GM12892 (cell line): Measurements from ENCODE around the gene MAP3K9.

Experiments used
- POLR2AphosphoS5 ChIP-seq: IDR thresholded peaks from 2 replicates; pipeline ENCODE4 v1.6.1; 2011; ENCODE audit warnings: low read depth, low read length, control low read depth
- TAF1 ChIP-seq: IDR thresholded peaks from 2 replicates; pipeline ENCODE4 v1.6.1; 2011; ENCODE audit warnings: low read depth, mild to moderate bottlenecking, control low read depth, low read length, borderline replicate concordance

DNA sequence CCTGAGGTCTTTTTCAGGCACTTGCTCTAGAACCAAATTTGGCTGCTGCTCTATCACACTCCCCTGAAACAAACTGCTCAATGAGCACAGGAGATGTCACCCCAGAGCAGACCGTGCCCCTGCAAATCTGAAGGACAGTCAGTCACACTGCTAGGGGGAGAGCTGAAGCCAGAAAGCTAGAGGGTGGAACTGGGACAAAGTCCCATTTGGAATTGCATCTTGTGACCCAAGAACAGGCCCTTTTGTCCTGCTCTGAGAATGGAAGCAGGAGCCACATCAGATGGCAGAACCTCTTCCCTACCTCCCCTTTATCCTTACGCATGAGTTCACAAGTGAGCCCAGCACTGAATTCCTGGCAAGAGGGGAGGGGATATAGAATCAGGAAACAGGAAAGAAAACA, 64.7 kb downstream of the MAP3K9 start:
- TF ChIP-seq TAF1 = no peak
- TF ChIP-seq POLR2AphosphoS5 = no peak
